ENCODE results near the gene SENP3.

DNA sequence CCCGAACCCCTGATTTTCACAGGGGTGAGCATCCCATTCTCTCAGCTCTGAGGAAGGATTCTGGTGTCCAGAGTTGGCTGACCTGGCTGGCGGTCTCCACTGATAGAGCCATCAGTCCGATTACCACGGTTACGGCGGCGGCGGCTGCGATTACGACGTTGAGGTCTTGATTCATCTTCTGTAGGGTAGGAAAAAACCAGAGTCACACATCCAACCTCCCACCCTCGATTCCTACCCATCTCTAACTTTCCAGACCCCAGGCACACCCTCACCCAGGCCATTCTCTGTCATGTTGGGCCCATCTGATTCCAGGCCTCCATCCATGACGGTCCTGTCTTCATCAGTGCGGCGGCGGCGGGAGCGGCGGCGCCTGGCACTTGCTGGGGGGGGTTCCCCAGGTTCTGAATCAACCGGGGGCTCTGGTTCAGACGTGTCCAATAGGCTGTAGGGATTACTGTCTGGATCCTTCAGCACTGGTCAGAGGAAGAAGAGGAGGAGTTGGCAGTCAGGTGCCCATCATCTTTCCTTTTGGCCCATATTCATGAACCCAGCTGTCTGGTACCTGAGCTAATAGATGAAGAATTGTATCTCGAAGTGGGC is 30.8 kb downstream of the SENP3 start:
- TF ChIP-seq, protein P1, sequence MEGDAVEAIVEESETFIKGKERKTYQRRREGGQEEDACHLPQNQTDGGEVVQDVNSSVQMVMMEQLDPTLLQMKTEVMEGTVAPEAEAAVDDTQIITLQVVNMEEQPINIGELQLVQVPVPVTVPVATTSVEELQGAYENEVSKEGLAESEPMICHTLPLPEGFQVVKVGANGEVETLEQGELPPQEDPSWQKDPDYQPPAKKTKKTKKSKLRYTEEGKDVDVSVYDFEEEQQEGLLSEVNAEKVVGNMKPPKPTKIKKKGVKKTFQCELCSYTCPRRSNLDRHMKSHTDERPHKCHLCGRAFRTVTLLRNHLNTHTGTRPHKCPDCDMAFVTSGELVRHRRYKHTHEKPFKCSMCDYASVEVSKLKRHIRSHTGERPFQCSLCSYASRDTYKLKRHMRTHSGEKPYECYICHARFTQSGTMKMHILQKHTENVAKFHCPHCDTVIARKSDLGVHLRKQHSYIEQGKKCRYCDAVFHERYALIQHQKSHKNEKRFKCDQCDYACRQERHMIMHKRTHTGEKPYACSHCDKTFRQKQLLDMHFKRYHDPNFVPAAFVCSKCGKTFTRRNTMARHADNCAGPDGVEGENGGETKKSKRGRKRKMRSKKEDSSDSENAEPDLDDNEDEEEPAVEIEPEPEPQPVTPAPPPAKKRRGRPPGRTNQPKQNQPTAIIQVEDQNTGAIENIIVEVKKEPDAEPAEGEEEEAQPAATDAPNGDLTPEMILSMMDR (IDR thresholded peaks at IDR 0.05), result no peak
- TF ChIP-seq TCF7L2 (IDR thresholded peaks at IDR 0.05; ENCODE audit: low read depth, low read length) (no peak), POLR2AphosphoS5 (IDR thresholded peaks at IDR 0.05; ENCODE audit: low read depth, low read length) (no peak), SIN3A (IDR thresholded peaks at IDR 0.05; ENCODE audit: borderline replicate concordance, insufficient read depth, low read depth, low read length) (no peak)
- TF ChIP-seq, protein P2, sequence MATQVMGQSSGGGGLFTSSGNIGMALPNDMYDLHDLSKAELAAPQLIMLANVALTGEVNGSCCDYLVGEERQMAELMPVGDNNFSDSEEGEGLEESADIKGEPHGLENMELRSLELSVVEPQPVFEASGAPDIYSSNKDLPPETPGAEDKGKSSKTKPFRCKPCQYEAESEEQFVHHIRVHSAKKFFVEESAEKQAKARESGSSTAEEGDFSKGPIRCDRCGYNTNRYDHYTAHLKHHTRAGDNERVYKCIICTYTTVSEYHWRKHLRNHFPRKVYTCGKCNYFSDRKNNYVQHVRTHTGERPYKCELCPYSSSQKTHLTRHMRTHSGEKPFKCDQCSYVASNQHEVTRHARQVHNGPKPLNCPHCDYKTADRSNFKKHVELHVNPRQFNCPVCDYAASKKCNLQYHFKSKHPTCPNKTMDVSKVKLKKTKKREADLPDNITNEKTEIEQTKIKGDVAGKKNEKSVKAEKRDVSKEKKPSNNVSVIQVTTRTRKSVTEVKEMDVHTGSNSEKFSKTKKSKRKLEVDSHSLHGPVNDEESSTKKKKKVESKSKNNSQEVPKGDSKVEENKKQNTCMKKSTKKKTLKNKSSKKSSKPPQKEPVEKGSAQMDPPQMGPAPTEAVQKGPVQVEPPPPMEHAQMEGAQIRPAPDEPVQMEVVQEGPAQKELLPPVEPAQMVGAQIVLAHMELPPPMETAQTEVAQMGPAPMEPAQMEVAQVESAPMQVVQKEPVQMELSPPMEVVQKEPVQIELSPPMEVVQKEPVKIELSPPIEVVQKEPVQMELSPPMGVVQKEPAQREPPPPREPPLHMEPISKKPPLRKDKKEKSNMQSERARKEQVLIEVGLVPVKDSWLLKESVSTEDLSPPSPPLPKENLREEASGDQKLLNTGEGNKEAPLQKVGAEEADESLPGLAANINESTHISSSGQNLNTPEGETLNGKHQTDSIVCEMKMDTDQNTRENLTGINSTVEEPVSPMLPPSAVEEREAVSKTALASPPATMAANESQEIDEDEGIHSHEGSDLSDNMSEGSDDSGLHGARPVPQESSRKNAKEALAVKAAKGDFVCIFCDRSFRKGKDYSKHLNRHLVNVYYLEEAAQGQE (IDR thresholded peaks at IDR 0.05; ENCODE audit: insufficient read depth in 1 of 2, low read depth in 2 of 2, low read length in 1 of 2), result no peak

All from Panc1 (cell line).